Endothelial cell (in vitro differentiated cells): ENCODE measurements around the gene ACP3. TPM values are rescaled to one million over a fixed set of nuclear protein-coding genes. Genes with fewer than 3 reads are reported as not detected.

Experiments
- DNase-seq: peaks from one replicate; pipeline ENCODE4 v3.0.0; 2021; ENCODE audit warnings: low spot score
- H3K27ac Mint-ChIP-seq: one replicate; pipeline ENCODE4 v1.8.0; 2021; ENCODE audit warnings: mixed read lengths, inconsistent platforms; ENCODE audit not compliant: unreplicated experiment
- H3K27me3 Mint-ChIP-seq: one replicate; pipeline ENCODE4 v1.8.0; 2021; ENCODE audit warnings: mild to moderate bottlenecking, moderate library complexity, mixed read lengths, inconsistent platforms; ENCODE audit not compliant: unreplicated experiment
- H3K36me3 Mint-ChIP-seq: one replicate; pipeline ENCODE4 v1.8.0; 2021; ENCODE audit warnings: mild to moderate bottlenecking, low read depth, mixed read lengths, inconsistent platforms; ENCODE audit not compliant: unreplicated experiment
- H3K4me1 Mint-ChIP-seq: one replicate; pipeline ENCODE4 v1.8.0; 2021; ENCODE audit warnings: mild to moderate bottlenecking, mixed read lengths, inconsistent platforms; ENCODE audit not compliant: unreplicated experiment
- H3K4me3 Mint-ChIP-seq: one replicate; pipeline ENCODE4 v1.8.0; 2021; ENCODE audit warnings: mild to moderate bottlenecking, mixed read lengths, inconsistent platforms; ENCODE audit not compliant: unreplicated experiment
- H3K9me3 Mint-ChIP-seq: one replicate; pipeline ENCODE4 v1.8.0; 2021; ENCODE audit warnings: mixed read lengths, inconsistent platforms; ENCODE audit not compliant: unreplicated experiment
- total RNA-seq: library from RNA; stranded (reverse); fragmentation: NEBNext Ultra II Directional; extraction: Animal tissue kit (Norgen Biotek cat#: 25700); gene quantifications from one replicate; pipeline ENCODE4 v1.2.1, GENCODE V29; 2021; ENCODE audit not compliant: unreplicated experiment
- TF ChIP-seq, protein P1 (sequence below): fragments of 200-600 bp; sonication (generic); IDR thresholded peaks from one replicate; pipeline ENCODE4 v1.5.0; 2021; ENCODE audit warnings: antibody characterized with exemption; ENCODE audit not compliant: unreplicated experiment

The ACP3 gene
- total RNA-seq, 1 donor from 2014 or later, result 0.44 TPM

DNA sequence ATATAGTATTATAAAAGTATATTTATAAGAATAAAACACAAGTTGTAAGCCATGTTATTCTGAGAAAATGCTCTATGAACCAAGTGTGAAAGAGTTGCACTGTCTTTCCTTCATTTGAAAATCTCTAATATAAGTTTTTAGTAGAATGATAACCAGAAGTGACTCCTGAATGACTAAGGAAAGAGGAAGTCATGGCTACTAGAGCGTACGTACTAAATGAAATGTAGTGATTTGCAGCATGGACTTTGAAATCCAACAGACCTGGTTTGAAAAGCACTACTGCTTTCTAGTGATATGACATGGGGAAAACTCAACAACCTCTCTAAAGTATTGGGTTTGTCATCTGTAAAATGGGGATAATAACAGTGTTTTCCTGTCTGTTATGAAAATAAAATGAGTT, 89.8 kb downstream of the ACP3 start:
- no peaks in the 10 kb centered on the region for H3K36me3 Mint-ChIP-seq
- no peak for DNase-seq
- peaks cover 7% of the 10 kb centered on the region for H3K4me1 Mint-ChIP-seq
- H3K27ac Mint-ChIP-seq, result no peak overlapping the region
- no peaks in the 10 kb centered on the region for H3K9me3 Mint-ChIP-seq
- TF ChIP-seq, protein P1, sequence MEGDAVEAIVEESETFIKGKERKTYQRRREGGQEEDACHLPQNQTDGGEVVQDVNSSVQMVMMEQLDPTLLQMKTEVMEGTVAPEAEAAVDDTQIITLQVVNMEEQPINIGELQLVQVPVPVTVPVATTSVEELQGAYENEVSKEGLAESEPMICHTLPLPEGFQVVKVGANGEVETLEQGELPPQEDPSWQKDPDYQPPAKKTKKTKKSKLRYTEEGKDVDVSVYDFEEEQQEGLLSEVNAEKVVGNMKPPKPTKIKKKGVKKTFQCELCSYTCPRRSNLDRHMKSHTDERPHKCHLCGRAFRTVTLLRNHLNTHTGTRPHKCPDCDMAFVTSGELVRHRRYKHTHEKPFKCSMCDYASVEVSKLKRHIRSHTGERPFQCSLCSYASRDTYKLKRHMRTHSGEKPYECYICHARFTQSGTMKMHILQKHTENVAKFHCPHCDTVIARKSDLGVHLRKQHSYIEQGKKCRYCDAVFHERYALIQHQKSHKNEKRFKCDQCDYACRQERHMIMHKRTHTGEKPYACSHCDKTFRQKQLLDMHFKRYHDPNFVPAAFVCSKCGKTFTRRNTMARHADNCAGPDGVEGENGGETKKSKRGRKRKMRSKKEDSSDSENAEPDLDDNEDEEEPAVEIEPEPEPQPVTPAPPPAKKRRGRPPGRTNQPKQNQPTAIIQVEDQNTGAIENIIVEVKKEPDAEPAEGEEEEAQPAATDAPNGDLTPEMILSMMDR, result no peak
- H3K4me3 Mint-ChIP-seq, result no peak overlapping the region
- H3K27me3 Mint-ChIP-seq, result no peaks in the 10 kb centered on the region

Other genes with a start within 250 kb of the ACP3 start
- gene DNAJC13, start 100.1 kb downstream of the ACP3 start, total RNA-seq, result 50.4 TPM